SK-N-SH (cell line): ENCODE data around the gene MLLT1.

Experiments used
- CTCF ChIP-seq: fragments of 200-600 bp; sonication (generic); IDR thresholded peaks from 2 replicates; pipeline ENCODE4 v1.6.1; 2017; ENCODE audit warnings: antibody characterized with exemption, mild to moderate bottlenecking, moderate library complexity
- EP300 ChIP-seq, 2 experiments: IDR thresholded peaks; 2 replicates each; pipeline versions ENCODE4 v1.4.0 to v1.6.1; 2012; ENCODE audit warnings: borderline replicate concordance in 1 of 2, low read depth in 1 of 2, low read length in 1 of 2
- FOXM1 ChIP-seq: IDR thresholded peaks from 2 replicates; pipeline ENCODE4 v1.4.0; 2012; ENCODE audit warnings: low read depth, mild to moderate bottlenecking
- JUND ChIP-seq: IDR thresholded peaks from 2 replicates; pipeline ENCODE4 v1.4.0; 2012
- MAX ChIP-seq: IDR thresholded peaks from 2 replicates; pipeline ENCODE4 v1.4.0; 2012; ENCODE audit warnings: low read depth
- POLR2AphosphoS5 ChIP-seq: IDR thresholded peaks from 2 replicates; pipeline ENCODE4 v1.6.1; 2012; ENCODE audit warnings: low read depth, low read length
- USF1 ChIP-seq: IDR thresholded peaks from 2 replicates; pipeline ENCODE4 v1.4.0; 2012; ENCODE audit warnings: low read depth, borderline replicate concordance
- USF2 ChIP-seq: fragments of 150-350 bp; IDR thresholded peaks from 2 replicates; pipeline ENCODE4 v1.6.1; 2017; ENCODE audit warnings: antibody characterized with exemption, low read length, low read depth, borderline replicate concordance
- YY1 ChIP-seq: IDR thresholded peaks from 2 replicates; pipeline ENCODE4 v1.4.0; 2012; ENCODE audit warnings: low read depth, mild to moderate bottlenecking

- TF ChIP-seq EP300 (IDR thresholded peaks at IDR 0.05; ENCODE audit: borderline replicate concordance in 1 of 2, low read depth in 1 of 2, low read length in 1 of 2), result no peak
- TF ChIP-seq CTCF, result no peak
- TF ChIP-seq POLR2AphosphoS5, result no peak
- TF ChIP-seq FOXM1, result no peak
- TF ChIP-seq YY1, result no peak
- TF ChIP-seq USF2, result no peak
- no peak for TF ChIP-seq JUND
- no peak for TF ChIP-seq USF1
- no peak for TF ChIP-seq MAX
Observed at GRCh38 chr19:6167115-6167514, 112.7 kb downstream of the MLLT1 start.
